Neural progenitor cell (in vitro differentiated cells): Measurements from ENCODE around the gene TNFRSF19. TPM values are rescaled to one million over a fixed set of nuclear protein-coding genes. Genes with fewer than 3 reads are reported as not detected.
"Not testable (repeated sequence)": the region's sequence is repeated elsewhere in the genome, so short reads cannot be mapped to it uniquely, and the experiment has no call there.

ENCODE experiments used
- DNase-seq: peaks from one replicate; pipeline ENCODE4 v3.0.0-alpha.2; 2016; ENCODE audit warnings: low spot score
- H2AFZ ChIP-seq: fragments of 200-600 bp; sonication (generic); replicated peaks from 2 replicates; pipeline ENCODE4 v1.6.1; 2016; ENCODE audit warnings: antibody characterized with exemption
- H3F3A ChIP-seq: fragments of 200-600 bp; sonication (generic); 2 replicates; pipeline ENCODE4 v1.6.1; 2016; ENCODE audit warnings: antibody characterized with exemption, low read depth
- H3K27ac ChIP-seq: fragments of 200-600 bp; sonication (generic); 2 replicates; pipeline ENCODE4 v1.5.1; 2016; ENCODE audit warnings: mild to moderate bottlenecking
- H3K27me3 ChIP-seq: fragments of 200-600 bp; sonication (generic); 2 replicates; pipeline ENCODE4 v1.6.1; 2016; ENCODE audit warnings: mild to moderate bottlenecking, moderate library complexity
- H3K36me3 ChIP-seq: fragments of 200-600 bp; sonication (generic); 2 replicates; pipeline ENCODE4 v1.5.1; 2016
- H3K4me1 ChIP-seq: fragments of 200-600 bp; sonication (generic); 2 replicates; pipeline ENCODE4 v1.6.1; 2016; ENCODE audit warnings: mixed run types
- H3K4me2 ChIP-seq: fragments of 200-600 bp; sonication (generic); 2 replicates; pipeline ENCODE4 v1.6.1; 2016
- H3K4me3 ChIP-seq: fragments of 200-600 bp; sonication (generic); 2 replicates; pipeline ENCODE4 v1.5.1; 2016
- H3K79me2 ChIP-seq: fragments of 200-600 bp; sonication (generic); 2 replicates; pipeline ENCODE4 v1.6.1; 2016; ENCODE audit warnings: low read depth
- H3K9ac ChIP-seq: fragments of 200-600 bp; sonication (generic); 2 replicates; pipeline ENCODE4 v1.6.1; 2016
- H3K9me3 ChIP-seq: fragments of 200-600 bp; sonication (generic); 2 replicates; pipeline ENCODE4 v1.5.1; 2016; ENCODE audit warnings: low read depth
- H4K20me1 ChIP-seq: fragments of 200-600 bp; sonication (generic); 2 replicates; pipeline ENCODE4 v1.6.1; 2016; ENCODE audit warnings: low read depth
- H3K27ac Mint-ChIP-seq: 3 replicates; pipeline ENCODE4 v1.8.0; 2021; ENCODE audit warnings: mixed read lengths
- H3K27me3 Mint-ChIP-seq: 2 replicates; pipeline ENCODE4 v1.8.0; 2022; ENCODE audit warnings: low read depth, mild to moderate bottlenecking, inconsistent platforms, moderate library complexity, mixed read lengths; ENCODE audit not compliant: insufficient read depth
- H3K36me3 Mint-ChIP-seq: 3 replicates; pipeline ENCODE4 v1.8.0; 2021; ENCODE audit warnings: mixed read lengths
- H3K4me1 Mint-ChIP-seq: 3 replicates; pipeline ENCODE4 v1.8.0; 2021; ENCODE audit warnings: mixed read lengths
- H3K4me3 Mint-ChIP-seq: 3 replicates; pipeline ENCODE4 v1.8.0; 2021; ENCODE audit warnings: mild to moderate bottlenecking, moderate library complexity, mixed read lengths
- H3K9me3 Mint-ChIP-seq: 3 replicates; pipeline ENCODE4 v1.8.0; 2020; ENCODE audit warnings: mixed read lengths
- EZH2 ChIP-seq: fragments of 200-600 bp; sonication (generic); IDR thresholded peaks from 2 replicates; pipeline ENCODE4 v1.6.1; 2017; ENCODE audit warnings: antibody characterized with exemption, mild to moderate bottlenecking, moderate library complexity
- EZH2phosphoT487 ChIP-seq: fragments of 200-600 bp; sonication (generic); IDR thresholded peaks from 2 replicates; pipeline ENCODE4 v1.6.1; 2017; ENCODE audit warnings: antibody characterized with exemption
- total RNA-seq: library from RNA; depleted of rRNA; stranded (reverse); fragments of >200 nt; gene quantifications from 2 replicates; pipeline ENCODE4 v1.2.3, GENCODE V29; 2015; ENCODE audit warnings: low replicate concordance
- TF ChIP-seq, protein P1 (sequence below): fragments of 200-600 bp; sonication (generic); IDR thresholded peaks from 2 replicates; pipeline ENCODE4 v1.5.1; 2017; ENCODE audit warnings: antibody characterized with exemption, mild to moderate bottlenecking

The TNFRSF19 gene
- total RNA-seq, 1 donor from 2014 or later: 31.7 TPM

DNA sequence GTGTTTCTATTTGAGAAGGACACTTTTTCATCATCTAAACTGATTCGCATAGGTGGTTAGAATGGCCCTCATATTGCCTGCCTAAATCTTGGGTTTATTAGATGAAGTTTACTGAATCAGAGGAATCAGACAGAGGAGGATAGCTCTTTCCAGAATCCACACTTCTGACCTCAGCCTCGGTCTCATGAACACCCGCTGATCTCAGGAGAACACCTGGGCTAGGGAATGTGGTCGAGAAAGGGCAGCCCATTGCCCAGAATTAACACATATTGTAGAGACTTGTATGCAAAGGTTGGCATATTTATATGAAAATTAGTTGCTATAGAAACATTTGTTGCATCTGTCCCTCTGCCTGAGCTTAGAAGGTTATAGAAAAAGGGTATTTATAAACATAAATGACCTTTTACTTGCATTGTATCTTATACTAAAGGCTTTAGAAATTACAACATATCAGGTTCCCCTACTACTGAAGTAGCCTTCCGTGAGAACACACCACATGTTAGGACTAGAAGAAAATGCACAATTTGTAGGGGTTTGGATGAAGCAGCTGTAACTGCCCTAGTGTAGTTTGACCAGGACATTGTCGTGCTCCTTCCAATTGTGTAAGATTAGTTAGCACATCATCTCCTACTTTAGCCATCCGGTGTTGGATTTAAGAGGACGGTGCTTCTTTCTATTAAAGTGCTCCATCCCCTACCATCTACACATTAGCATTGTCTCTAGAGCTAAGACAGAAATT lies 103.8 kb downstream of the TNFRSF19 start:
- Histone ChIP-seq H2AFZ (no peak overlapping the region), H3K27me3 (no peaks in the 10 kb centered on the region), H3K27ac (no peak overlapping the region), H3K4me2 (no peak overlapping the region), H3K9ac (no peak overlapping the region), H3K4me3 (no peak overlapping the region), H3K9me3 (no peaks in the 10 kb centered on the region), H3K4me1 (peaks cover 6% of the 10 kb centered on the region), H3K79me2 (no peaks in the 10 kb centered on the region), H3F3A (no peaks in the 10 kb centered on the region), H3K36me3 (no peaks in the 10 kb centered on the region), H4K20me1 (no peaks in the 10 kb centered on the region)
- DNase-seq: no peak
- Mint-ChIP-seq H3K4me3 (no peak overlapping the region), H3K36me3 (peaks cover 20% of the 10 kb centered on the region), H3K27me3 (peaks cover 2% of the 10 kb centered on the region), H3K27ac (no peak overlapping the region), H3K4me1 (peaks cover 7% of the 10 kb centered on the region), H3K9me3 (peaks cover 9% of the 10 kb centered on the region)
- TF ChIP-seq EZH2: no peak
- no peak for TF ChIP-seq EZH2phosphoT487
- TF ChIP-seq, protein P1, sequence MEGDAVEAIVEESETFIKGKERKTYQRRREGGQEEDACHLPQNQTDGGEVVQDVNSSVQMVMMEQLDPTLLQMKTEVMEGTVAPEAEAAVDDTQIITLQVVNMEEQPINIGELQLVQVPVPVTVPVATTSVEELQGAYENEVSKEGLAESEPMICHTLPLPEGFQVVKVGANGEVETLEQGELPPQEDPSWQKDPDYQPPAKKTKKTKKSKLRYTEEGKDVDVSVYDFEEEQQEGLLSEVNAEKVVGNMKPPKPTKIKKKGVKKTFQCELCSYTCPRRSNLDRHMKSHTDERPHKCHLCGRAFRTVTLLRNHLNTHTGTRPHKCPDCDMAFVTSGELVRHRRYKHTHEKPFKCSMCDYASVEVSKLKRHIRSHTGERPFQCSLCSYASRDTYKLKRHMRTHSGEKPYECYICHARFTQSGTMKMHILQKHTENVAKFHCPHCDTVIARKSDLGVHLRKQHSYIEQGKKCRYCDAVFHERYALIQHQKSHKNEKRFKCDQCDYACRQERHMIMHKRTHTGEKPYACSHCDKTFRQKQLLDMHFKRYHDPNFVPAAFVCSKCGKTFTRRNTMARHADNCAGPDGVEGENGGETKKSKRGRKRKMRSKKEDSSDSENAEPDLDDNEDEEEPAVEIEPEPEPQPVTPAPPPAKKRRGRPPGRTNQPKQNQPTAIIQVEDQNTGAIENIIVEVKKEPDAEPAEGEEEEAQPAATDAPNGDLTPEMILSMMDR: no peak

GRCh38 chr13:23674795-23675640 lies 104.8 kb downstream of the TNFRSF19 start:
- no peak overlapping the region for H3K9ac ChIP-seq
- peaks cover 20% of the 10 kb centered on the region for H3K36me3 Mint-ChIP-seq
- H3K27me3 Mint-ChIP-seq: peaks cover 2% of the 10 kb centered on the region
- H3K4me3 Mint-ChIP-seq: no peak overlapping the region
- no peaks in the 10 kb centered on the region for H3K79me2 ChIP-seq
- no peak overlapping the region for H3K27ac ChIP-seq
- H2AFZ ChIP-seq: no peak overlapping the region
- TF ChIP-seq, protein P1: no peak
- TF ChIP-seq EZH2 (no peak), EZH2phosphoT487 (no peak)
- DNase-seq: no peak
- H3K9me3 ChIP-seq: no peaks in the 10 kb centered on the region
- no peak overlapping the region for H3K4me2 ChIP-seq
- H3K27me3 ChIP-seq: no peaks in the 10 kb centered on the region
- H3K9me3 Mint-ChIP-seq: peaks cover 12% of the 10 kb centered on the region
- H3K36me3 ChIP-seq: no peaks in the 10 kb centered on the region
- no peak overlapping the region for H3K27ac Mint-ChIP-seq
- H3F3A ChIP-seq: no peaks in the 10 kb centered on the region
- H4K20me1 ChIP-seq: no peaks in the 10 kb centered on the region
- H3K4me1 ChIP-seq: peaks cover 6% of the 10 kb centered on the region
- no peak overlapping the region for H3K4me3 ChIP-seq
- peaks cover 7% of the 10 kb centered on the region for H3K4me1 Mint-ChIP-seq

GRCh38 chr13:23677679-23678288 lies 107.6 kb downstream of the TNFRSF19 start:
- H3K4me3 ChIP-seq: not testable (repeated sequence)

More at GRCh38 chr13:23677679-23678288, 107.6 kb downstream of the TNFRSF19 start:
- H3K27ac ChIP-seq, H3K27me3 ChIP-seq, H4K20me1 ChIP-seq, H3K27ac Mint-ChIP-seq, H3K4me2 ChIP-seq, H3K9me3 ChIP-seq, H3K4me3 Mint-ChIP-seq, H3K36me3 ChIP-seq, H3K4me1 ChIP-seq, H2AFZ ChIP-seq, DNase-seq, H3K9ac ChIP-seq, H3K27me3 Mint-ChIP-seq, H3F3A ChIP-seq, H3K79me2 ChIP-seq: not testable (repeated sequence)
- peaks cover 19% of the 10 kb centered on the region for H3K36me3 Mint-ChIP-seq
- H3K4me1 Mint-ChIP-seq: peaks cover 22% of the 10 kb centered on the region
- H3K9me3 Mint-ChIP-seq: peaks cover 13% of the 10 kb centered on the region
